Measurements from ENCODE around the gene OR5K1.

OR5K1 gene

GRCh38 chr3:98462901-98463300, at the start of gene OR5K1:
Gene OR5K1, plus strand, starts transcription at chr3:98463201. Its CDS starts 6,376 bp downstream, at chr3:98469577.
- DNase-seq (ENCODE audit: low read depth in 3 of 3), result no peak

GRCh38 chr3:98432575-98432974, 30.4 kb upstream of the OR5K1 start:
- no peak for DNase-seq (ENCODE audit: low read depth in 3 of 3)

GRCh38 chr3:98433764-98434163, 29.2 kb upstream of the OR5K1 start:
- DNase-seq (ENCODE audit: low read depth in 3 of 3), result no peak

- no peak for DNase-seq (ENCODE audit: low read depth in 3 of 3)
Measured at GRCh38 chr3:98434412-98434811, 28.6 kb upstream of the OR5K1 start.

- DNase-seq (ENCODE audit: low read depth in 3 of 3), result no peak
Measured at GRCh38 chr3:98440283-98440682, 22.7 kb upstream of the OR5K1 start.

GRCh38 chr3:98445949-98446406, 17.0 kb upstream of the OR5K1 start:
- no peak for DNase-seq (ENCODE audit: low read depth in 3 of 3)

GRCh38 chr3:98449606-98450193, 13.3 kb upstream of the OR5K1 start:
- DNase-seq (ENCODE audit: low read depth in 3 of 3), result no peak

GRCh38 chr3:98450372-98450771, 12.6 kb upstream of the OR5K1 start:
- DNase-seq (ENCODE audit: low read depth in 3 of 3), result no peak

- no peak for DNase-seq (ENCODE audit: low read depth in 3 of 3)
Measured at GRCh38 chr3:98453827-98454226, 9.2 kb upstream of the OR5K1 start.

- DNase-seq (ENCODE audit: low read depth in 3 of 3), result no peak
Measured at GRCh38 chr3:98454929-98455328, 8.1 kb upstream of the OR5K1 start.

GRCh38 chr3:98457543-98457942, 5.5 kb upstream of the OR5K1 start:
- DNase-seq (ENCODE audit: low read depth in 3 of 3), result no peak

- DNase-seq (ENCODE audit: low read depth in 3 of 3), result no peak
Measured at GRCh38 chr3:98460220-98460619, 2.8 kb upstream of the OR5K1 start.

- DNase-seq (ENCODE audit: low read depth in 3 of 3), result no peak
Measured at GRCh38 chr3:98482717-98483482, 19.9 kb downstream of the OR5K1 start.

- DNase-seq (ENCODE audit: low read depth in 3 of 3), result no peak
Measured at GRCh38 chr3:98483626-98484025, 20.6 kb downstream of the OR5K1 start.

GRCh38 chr3:98497381-98497780, 34.4 kb downstream of the OR5K1 start, which contains the start of gene OR5K2:
Gene OR5K2, plus strand, starts transcription at chr3:98497681. Its CDS starts 0 bp downstream, at chr3:98497681.
- no peak for DNase-seq (ENCODE audit: low read depth in 3 of 3)

- DNase-seq (ENCODE audit: low read depth in 3 of 3), result no peak
Measured at GRCh38 chr3:98500019-98500418, 37.0 kb downstream of the OR5K1 start.

GRCh38 chr3:98501270-98501669, 38.3 kb downstream of the OR5K1 start:
- DNase-seq (ENCODE audit: low read depth in 3 of 3), result no peak

- DNase-seq (ENCODE audit: low read depth in 3 of 3), result no peak
Measured at GRCh38 chr3:98501863-98502576, 39.0 kb downstream of the OR5K1 start.

GRCh38 chr3:98504539-98504938, 41.5 kb downstream of the OR5K1 start:
- DNase-seq (ENCODE audit: low read depth in 3 of 3), result no peak

- no peak for DNase-seq (ENCODE audit: low read depth in 3 of 3)
Measured at GRCh38 chr3:98508582-98508981, 45.6 kb downstream of the OR5K1 start.

- no peak for DNase-seq (ENCODE audit: low read depth in 3 of 3)
Measured at GRCh38 chr3:98512576-98512975, 49.6 kb downstream of the OR5K1 start.

- DNase-seq (ENCODE audit: low read depth in 3 of 3), result no peak
Measured at GRCh38 chr3:98513091-98513511, 50.1 kb downstream of the OR5K1 start.

- DNase-seq (ENCODE audit: low read depth in 3 of 3), result no peak
Measured at GRCh38 chr3:98513736-98514135, 50.7 kb downstream of the OR5K1 start.
